Measurements from ENCODE around the gene TBL1X.

DNA sequence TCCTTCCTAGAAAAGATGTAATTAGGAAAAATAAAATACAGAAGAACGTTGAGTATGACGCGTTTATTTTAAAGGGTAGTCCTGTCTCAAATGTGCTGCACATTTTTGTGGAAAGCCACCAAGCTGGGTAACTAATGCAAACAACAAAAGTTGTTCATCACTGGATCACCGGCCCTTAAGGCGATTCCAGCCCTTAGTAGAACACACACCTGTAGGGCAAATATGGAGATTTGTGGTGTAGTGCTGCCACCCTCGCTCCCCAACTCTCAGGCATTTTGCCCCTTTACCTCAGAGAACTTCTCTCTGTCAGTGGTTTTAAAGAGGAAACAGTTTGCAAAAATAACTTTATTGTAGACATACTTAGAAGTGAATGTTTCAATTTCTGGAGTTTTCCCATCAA is 1.9 kb downstream of the TBL1X start:
- TF ChIP-seq CTCF (optimal IDR thresholded peaks at IDR 0.05 in 1 of 3, IDR thresholded peaks at IDR 0.05 in 1 of 3, conservative IDR thresholded peaks at IDR 0.05 in 1 of 3; ENCODE audit: extremely low read depth in 1 of 3, insufficient read depth in 2 of 3, low read length in 3 of 3): no peak
- TF ChIP-seq EZH2 (IDR thresholded peaks at IDR 0.05; ENCODE audit: low read length): no peak

All from keratinocyte (primary cell).